ENCODE data around the gene CTDSPL2.

DNA sequence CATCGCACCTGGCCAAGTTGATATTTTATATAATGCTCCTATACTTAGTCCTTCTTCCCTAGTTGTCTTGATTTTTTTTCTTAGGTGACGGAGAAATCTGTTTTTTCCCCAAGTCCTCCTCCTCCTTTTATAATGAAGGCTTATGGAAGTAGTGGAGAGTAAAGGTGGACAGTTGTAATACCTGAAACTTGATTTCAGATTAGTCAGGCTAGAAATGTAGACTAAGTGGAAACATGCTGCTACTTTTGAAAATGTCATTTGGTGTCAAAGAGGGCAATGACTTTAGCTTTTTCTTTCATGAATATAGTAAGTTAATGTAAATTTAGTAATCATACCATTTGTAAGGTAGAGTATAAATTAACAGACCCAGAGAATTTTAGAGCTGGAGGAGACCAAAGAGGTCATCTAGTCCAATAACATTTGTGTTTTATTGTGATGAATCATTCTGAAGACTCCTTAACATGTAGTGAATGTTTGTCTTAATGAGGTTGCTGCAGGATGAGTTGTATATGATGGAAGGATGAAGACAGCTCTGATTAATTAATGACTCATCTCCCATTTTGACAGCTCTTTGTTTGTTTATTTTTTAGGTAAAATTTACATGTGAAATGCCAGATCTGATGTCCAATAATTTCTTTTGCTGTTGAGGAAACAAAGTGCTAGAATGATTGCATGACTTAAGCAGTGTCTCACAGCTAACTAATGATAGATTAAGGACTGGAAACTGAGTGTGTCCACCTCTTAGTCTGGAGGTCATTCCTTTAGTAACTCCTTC is 8.7 kb downstream of the CTDSPL2 start:
- TF ChIP-seq, protein P1, sequence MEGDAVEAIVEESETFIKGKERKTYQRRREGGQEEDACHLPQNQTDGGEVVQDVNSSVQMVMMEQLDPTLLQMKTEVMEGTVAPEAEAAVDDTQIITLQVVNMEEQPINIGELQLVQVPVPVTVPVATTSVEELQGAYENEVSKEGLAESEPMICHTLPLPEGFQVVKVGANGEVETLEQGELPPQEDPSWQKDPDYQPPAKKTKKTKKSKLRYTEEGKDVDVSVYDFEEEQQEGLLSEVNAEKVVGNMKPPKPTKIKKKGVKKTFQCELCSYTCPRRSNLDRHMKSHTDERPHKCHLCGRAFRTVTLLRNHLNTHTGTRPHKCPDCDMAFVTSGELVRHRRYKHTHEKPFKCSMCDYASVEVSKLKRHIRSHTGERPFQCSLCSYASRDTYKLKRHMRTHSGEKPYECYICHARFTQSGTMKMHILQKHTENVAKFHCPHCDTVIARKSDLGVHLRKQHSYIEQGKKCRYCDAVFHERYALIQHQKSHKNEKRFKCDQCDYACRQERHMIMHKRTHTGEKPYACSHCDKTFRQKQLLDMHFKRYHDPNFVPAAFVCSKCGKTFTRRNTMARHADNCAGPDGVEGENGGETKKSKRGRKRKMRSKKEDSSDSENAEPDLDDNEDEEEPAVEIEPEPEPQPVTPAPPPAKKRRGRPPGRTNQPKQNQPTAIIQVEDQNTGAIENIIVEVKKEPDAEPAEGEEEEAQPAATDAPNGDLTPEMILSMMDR (conservative IDR thresholded peaks at IDR 0.05), result no peak
- TF ChIP-seq EZH2 (IDR thresholded peaks at IDR 0.05; ENCODE audit: low read depth), result no peak
